GM21447 (cell line): Measurements from ENCODE around the gene CABLES1.
A peak's percentile ranks its signal among the peaks of the same experiment; 100 is the strongest.
"Not testable (repeated sequence)": the region's sequence is repeated elsewhere in the genome, so short reads cannot be mapped to it uniquely, and the experiment has no call there.

Source experiments
- ATAC-seq: cut with Tn5 transposase; IDR thresholded peaks from one replicate; pipeline ENCODE4 v1.9.1; 2021; ENCODE audit not compliant: unreplicated experiment

The CABLES1 gene

DNA sequence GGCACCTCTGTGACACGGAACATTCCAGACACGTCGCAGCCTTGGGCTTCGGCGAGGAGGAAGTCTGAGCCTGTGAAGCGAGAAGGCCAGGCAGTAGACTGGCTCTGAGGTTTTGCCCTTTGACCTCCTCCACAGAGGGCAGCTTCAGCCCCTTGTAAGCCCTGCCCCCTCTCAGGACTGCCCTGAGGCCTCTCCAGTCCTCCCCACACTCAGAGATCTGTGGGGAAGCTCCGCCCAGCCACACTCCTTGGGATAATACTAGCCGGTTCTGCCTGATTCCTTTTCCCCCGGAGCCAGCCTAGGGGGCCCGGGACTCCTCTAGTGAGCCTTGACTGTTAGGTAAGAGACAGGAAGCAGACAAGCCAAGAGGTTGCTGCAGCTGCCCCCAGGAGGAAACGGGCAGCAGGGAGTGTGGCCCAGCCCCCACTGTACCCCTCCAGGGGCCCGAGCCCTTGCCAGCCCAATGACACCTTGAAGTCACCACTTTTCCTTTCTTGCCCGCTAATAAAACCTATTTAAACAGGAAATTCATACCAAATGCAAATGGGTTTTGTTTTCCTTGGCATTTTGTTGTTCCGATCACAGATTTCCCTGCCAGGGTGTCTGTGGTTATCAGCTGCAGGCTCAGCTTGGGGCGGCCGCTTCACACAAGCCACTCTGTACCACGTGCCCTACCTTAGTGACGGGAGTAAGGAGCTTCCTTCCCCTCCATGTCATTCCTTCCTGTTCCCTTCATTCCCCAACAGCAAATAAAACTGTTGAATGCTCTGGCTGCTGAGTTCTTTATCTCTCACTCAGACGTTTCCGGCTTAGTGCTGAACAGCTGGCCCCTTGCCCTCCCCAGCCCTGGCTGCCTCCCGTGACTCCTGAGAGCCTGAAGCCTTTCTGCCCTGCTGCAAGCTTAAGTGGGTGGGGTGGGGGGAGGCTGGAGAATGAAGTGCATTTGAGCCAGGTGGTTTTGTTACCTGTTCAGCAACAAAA is 124.7 kb downstream of the CABLES1 start:
- ATAC-seq: peak; percentile 81

DNA sequence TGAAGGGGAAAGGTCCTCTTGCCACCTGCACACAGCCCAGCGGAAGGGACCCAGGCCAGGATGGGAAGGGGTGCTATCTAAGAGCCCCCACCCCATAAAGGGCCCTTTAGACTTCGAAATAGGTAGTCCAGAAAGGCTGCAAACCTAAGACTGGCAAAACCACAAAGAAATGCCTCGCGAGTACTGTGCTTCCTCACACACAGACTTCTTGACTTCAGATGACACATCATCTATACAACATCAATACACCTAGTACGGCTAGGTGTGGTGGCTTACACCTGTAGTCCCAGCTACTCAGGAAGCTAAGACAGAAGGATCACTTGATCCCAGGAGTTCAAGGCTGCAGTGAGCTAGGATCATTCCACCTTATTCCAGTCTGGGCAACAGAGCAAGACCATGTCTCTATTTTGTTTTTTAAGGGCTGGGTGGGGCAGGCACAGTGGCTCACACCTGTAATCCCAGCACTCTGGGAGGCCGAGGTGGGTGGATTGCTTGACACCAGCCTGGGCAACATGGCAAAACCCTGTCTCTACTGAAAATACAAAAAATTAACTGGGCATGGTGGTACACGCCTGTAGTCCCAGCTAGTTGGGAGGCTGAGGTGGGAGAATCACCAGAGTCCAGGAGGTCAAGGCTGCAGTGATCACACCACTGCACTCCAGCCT is 125.8 kb downstream of the CABLES1 start:
- ATAC-seq: no peak

DNA sequence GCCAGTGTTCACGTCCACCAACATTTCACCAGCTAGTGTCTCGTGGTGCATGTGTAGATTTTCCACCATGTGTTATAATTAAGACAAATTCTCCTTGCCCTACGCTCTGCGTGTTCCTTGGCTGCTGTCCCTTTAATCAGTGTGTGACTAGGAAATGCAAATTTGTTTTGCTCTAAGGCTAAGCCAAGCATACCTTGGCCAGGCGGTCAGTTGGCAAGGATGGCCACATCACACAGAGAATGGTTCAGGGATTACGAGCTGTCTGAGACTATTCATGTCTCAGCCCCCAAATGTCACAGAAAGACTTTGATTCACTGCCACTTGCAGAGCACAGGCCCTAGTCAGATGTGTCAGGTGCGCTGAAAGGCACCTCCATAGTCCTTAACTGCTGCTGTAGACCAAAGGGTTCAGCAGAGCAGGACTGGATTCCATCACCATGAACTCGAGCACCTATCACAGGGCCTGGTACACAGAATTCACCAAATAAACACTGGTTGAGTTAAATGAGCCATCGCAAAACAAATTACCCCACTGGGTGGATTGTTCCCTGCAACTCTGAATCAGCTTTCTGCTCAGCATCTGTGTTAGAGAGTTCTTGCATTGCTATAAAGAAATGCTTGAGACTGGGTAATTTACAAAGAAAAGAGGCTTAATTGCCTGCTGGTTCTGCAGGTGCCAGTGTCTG is 128.4 kb downstream of the CABLES1 start:
- no peak for ATAC-seq

DNA sequence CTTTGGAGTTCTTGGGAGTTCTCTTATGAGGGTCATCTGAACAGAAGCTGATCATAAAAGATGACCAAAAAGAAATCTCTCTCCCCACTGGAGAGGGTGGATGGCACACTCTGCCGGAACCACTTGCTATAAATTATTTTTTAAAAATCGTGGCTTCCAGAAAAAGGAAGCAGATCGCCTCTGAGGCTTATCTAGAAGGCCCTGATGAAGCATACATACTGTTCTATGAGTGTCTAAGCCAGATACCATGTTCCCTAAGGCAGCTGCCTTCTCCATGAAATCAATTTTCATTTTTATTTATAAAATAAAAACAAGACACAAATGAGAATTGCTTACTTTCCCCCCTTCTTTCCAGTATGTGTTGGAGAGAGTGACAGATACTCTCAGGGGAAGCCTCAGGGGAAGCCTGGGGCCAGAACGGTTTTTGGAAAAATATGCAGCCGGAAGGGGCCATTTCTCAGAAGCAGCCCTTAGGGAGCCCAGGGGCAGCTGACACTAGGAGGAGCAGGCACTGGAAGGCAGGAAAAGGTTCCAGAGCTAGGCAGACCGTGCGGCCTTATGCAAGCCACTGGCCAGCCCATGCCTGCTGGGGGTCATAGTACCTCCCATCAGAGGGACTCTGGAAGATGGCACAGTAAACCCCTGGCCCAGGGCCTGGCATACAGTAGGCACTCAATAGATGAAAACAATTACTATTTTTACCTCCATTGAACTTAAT is 130.6 kb downstream of the CABLES1 start:
- no peak for ATAC-seq

DNA sequence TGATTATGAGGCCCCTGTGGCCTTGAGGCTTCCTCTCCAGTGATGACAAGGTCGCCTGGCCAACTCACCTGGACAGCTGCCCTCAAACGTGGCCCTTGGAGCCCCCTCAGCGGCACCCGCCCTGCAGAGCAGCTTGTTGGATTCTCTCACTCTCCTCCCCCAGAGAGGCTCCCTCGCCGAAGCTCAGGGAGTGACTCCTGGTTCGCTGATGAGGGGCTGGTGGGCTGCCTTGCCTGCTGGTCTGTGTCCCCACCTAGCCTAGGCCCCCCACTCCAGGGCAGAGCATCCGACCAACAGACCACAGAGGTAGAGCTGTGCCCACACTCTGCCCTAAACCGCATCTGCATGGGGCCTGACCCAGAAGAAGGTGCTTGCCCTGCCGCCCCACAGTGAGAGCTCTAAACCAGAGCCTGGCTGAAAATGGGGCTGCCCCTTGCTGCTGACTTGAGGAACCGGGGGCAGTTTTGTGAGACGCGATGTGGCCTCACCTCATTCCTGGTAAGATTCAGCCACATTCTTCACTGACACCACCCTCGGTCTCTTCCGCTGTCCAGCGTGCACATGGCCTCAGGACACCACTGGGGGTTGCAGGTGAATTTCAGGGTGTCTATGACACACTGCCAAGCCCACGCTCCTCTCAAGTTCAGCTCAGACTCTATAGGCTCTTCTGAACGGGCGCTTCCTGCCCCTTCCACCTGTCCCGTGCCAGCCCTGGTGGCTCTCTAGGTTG is 131.6 kb downstream of the CABLES1 start:
- peak; percentile 64 for ATAC-seq

DNA sequence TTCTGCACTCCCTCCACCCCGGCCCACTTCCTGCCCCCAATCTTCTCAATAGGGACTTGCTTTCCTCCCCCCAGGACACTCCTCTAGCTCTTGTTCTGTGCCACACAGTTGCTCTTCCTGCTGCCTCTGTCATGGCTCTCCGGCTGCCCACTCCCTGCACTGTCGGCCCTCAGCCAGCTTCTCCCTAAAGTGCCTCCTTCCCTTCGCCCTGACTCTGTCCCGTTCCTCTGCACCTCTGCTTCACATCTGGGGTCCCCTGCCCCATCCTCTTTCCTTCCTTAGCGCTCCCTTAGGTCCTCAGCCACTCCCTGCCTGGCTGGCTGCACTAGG is 132.1 kb downstream of the CABLES1 start:
- ATAC-seq: no peak

DNA sequence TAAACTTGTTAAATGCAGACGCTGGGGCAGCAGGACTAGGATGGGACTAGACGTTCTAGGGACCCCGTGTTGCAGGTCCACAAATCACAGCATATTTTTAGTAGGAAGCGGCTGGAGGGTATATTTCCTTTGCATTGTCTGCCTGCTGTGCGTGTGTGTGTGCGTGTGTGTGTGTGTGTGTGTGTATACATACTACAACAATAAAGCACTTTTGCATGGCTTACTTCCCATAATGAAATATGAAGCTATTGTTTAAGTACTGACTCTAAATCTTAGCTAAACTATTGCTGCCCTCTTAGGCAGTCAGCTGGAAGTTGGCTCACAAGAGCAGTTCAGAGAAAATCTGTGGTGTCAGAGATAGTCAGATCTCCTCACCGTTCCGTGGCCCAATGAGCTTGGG is 133.4 kb downstream of the CABLES1 start:
- no peak for ATAC-seq

DNA sequence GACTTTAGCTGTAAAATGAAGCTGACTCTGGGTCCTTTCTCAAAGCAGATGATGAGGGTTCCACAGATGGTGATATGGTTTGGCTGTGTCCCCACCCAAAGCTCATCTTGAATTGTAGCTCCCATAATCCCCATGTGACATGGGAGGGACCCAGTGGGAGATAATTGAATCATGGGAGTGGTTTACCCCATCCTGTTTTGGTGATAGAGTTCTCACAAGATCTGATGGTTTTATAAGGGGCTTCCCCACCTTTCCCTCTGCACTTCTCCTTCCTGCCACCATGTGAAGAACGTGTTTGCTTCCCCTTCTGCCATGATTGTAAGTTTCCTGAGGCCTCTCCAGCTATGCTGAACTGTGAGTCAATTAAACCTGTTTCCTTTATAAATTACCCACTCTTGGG is 133.8 kb downstream of the CABLES1 start:
- ATAC-seq: not testable (repeated sequence)

DNA sequence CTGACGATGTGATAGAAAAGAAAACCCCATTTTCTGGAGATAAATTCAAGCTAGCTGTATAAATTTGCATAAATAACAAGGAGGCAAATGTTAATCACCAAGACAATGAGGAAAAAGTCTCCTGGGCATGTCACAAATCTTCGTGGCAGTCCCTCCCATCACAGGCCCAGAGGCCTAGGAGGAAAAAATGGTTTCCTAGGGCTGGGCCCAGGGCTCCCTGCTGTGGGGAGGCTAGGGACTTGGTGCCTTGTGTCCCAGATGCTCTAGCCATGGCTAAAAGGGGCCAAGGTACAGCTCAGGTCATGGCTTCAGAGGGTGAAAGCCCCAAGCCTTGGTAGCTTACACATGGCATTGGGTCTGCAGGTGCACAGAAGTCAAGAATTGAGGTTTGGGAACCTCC is 134.6 kb downstream of the CABLES1 start:
- ATAC-seq: no peak

DNA sequence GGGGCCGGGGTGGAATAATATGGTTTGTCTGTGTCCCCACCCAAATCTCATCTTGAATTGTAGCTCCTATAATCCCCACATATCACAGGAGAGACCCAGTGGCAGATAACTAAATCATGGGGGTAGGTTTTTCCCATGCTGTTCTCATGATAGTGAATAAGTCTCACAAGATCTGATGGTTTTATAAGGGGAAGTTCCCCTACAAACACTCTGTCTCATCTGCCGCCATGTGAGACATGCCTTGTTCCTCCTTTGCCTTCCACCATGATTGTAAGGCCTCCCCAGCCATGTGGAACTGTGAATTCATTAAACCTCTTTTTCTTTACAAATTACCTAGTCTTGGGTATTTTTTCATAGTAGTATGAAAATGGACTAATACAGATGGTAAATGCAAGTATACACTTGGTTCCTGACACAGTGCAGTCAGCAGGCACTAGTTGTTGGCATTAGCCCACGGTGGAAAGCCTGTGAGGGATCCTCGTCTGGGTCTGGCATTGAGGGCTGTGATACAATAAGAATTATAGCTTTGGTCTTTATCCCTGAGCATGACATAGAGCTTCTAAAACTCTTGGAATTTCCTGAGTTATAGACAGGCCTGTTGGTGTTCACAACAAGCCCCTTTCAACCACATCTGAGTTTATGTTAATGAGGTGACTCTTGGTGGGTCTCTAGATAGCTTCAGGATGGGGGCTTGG is 135.8 kb downstream of the CABLES1 start:
- ATAC-seq: no peak

DNA sequence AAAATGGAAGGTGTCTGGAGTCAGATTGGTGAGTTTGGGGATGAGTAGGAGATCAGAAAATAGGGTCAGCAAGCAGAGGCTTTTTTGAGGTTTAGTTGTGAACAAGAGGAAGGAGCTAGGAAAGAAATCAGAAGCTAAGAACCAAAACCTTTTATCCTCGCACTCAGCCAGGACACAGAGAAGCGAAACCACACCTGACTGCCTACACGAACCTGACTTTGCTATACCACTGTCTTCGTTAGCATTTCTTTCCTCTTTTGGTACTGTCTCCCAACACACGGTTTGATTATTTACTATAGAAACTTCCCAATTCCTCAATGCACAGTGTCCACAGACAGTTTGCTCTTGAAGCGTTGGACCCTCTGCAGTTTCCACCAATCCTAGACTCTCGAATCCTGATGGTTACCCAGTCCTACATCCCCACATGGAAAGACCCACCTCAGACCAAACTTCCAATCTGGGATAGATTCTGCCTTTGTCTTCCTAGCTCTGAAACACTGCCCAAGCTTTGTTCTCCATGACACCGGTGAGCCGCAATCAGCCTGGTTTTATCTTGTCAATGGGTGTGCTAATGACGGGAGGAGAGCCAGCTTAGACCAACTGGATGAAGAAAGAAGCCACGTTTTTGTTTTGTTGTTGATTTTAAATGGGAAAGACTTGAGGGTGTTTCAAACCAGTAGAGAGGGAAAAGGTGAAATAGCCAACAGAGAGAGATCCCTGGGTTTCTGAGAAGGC is 137.4 kb downstream of the CABLES1 start:
- ATAC-seq: no peak

DNA sequence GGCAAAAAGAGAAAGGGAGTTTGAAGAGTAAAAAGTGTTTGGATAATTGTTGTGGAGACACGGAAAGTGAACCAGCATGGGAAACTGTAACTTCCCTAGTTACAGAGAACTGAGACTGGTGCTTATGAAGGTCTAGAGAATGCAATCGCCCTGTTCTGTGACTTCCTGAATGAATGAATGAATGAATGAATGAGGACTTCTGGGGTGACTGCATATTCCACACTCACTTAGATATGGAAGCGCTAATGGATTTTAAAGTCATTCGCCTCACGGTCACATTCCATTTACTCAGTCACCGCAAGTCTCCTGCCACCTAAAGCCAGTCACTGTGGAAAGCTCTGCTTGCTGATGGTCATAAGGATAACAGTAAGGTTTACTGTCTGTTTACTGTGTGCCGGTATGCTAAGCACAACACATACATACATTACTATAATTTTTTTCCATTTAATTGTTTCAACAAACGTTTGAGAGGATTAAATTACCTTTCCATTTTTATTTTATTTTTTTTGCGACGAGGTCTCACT is 138.2 kb downstream of the CABLES1 start:
- ATAC-seq: no peak

DNA sequence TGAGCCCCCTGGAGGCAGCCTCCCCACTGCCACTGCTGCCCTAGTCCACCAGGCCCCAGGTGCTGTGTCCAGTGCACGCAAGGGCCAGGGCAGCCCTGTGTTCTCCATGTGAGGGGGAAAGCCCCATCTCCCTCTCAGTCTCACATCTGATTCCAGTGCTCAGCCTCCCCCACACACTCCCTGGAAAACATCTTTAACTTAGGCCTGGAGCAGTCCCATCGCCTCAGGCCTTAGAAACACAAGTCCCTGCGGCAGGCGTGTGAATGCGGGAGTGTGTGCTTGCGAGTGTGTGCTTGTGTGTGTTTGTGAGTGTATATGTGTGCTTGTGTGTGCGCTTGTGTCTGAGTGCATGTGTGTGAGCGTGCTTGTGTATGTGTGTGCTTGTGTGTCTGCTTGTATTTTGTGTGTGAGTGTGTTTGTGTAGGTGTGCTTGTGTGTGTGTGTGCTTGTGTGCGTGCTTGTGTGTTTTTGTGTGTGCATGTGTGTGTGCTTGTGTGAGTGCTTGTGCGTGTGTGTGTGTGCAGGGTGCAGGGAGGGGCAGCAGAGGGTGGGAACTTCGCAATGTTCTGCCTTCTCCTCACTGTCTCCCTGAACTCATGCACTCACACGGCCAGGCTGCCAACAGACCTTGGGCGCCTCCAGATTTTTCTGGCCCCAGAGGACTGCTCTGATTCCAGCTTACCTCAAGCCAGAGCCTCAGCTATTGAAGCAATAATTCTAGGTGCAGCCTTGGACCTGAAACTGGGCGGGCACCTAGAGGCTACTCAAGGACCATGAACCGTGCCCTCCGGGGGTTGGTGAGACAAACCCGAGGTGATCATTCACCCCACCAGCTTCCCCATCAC is 139.6 kb downstream of the CABLES1 start:
- no peak for ATAC-seq

DNA sequence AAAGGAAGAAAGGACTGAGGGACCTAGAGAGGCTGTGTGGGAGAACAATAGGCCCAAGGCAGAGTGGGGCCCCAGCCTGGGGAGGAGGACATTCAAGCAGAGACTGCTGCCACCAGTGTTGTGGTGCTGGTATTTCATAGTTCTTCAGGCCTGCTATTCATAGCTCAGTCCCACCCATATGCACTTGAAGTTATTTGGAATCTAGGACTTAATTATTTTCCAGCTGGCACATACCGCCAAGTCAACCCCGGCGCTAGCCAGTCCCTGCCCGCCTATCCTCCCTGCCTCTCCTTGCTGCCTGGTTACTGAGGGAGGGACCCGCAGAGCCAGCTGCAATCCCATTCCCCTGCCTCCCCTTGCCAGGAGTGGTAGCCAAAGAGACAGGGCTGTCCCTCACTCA is 141.2 kb downstream of the CABLES1 start:
- no peak for ATAC-seq

DNA sequence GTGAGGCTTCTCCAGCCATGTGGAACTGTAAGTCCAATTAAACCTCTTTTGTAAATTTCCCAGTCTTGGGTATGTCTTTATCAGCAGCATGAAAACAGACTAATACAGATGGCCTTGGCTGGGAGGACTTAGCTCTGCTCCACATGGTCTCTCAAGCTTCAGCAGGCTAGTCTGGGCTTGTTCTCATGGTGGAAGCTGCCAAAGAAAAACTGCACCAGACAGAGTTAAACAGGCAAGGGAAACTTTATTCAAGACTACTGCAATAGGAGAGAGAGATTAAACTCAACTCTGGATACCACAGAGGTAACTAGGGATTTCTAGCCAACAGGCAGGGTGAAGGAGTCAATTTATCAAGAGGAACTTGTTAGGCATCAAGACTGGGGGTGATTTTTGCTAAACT is 142.1 kb downstream of the CABLES1 start:
- ATAC-seq: no peak

DNA sequence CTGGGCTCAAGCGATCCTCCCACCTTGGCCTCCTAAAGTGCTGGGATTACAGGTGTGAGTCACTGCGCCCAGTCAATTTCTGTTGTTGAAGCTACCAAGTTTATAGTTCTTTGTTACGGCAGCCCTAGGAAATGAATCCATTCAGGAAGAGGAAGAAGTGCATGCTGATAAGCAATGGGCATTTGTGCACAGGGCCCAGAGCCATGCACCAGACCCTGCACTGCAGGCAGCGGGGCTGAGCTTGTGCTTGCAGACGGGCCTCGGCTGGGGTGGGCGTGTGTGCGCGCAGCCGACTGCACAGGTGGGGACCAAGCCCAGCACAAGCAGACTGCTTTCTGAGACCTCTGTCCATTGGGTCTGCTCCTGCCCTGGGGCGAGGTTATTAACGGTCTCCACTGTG is 144.6 kb downstream of the CABLES1 start:
- ATAC-seq: no peak

DNA sequence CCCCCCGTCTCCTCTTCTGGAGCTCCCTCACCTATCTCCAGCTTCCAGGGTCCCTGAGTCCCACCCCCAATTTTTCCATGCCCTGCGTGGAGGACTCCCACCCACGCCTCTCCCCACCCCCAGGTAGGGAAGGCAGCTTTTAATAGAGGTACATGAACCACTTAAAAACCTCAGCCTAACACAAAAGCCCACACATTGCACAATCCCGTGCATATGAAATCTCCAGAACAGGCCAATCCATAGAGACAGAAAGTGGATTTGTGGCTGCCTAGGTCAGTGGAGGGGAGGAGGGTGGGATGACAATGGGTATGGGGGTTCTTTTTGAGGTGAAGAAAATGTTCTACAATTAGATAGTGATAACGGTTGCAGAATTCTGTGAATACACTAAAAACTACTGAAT is 145.6 kb downstream of the CABLES1 start:
- no peak for ATAC-seq
